CD4-positive, alpha-beta T cell (primary cell): ENCODE data around the gene UBA6. TPM values are rescaled to one million over a fixed set of nuclear protein-coding genes. Genes with fewer than 3 reads are reported as not detected.

Experiments
- ATAC-seq: fragments of 200-7000 bp; cut with Tn5 transposase; one replicate; pipeline ENCODE4 v1.10.0; 2022; ENCODE audit warnings: mild to moderate bottlenecking; ENCODE audit not compliant: poor library complexity
- CTCF ChIA-PET: fragments of 350-600 bp; sonication (Branson Sonifier 250); formaldehyde crosslinking; loops from one replicate; lab custom pipeline; 2021; ENCODE audit warnings: antibody characterized with exemption, inconsistent platforms; lab: Charles Lee
- POLR2A ChIA-PET: fragments of 350-600 bp; sonication (Branson Sonifier 250); formaldehyde crosslinking; loops from one replicate; lab custom pipeline; 2021; ENCODE audit warnings: antibody characterized with exemption, inconsistent platforms; lab: Charles Lee
- DNase-seq, 14 experiments: peaks; one replicate each; pipeline ENCODE4 v3.0.0-alpha.2; 2013 to 2020; ENCODE audit warnings: mixed read lengths in 2 of 14
- H3K27ac ChIP-seq, 2 donors: one replicate each; pipeline versions ENCODE4 v1.5.1 to v1.7.0; 2013; ENCODE audit warnings: low read length in 2 of 2, low read depth in 1 of 2, mild to moderate bottlenecking in 1 of 2
- H3K27me3 ChIP-seq, 2 experiments: 1 replicate in 1 of 2; 2 replicates in 1 of 2; pipeline versions ENCODE4 v1.6.1 to v1.7.0; 2013; ENCODE audit warnings: low read length in 2 of 2, control low read depth in 1 of 2, mild to moderate bottlenecking in 1 of 2, moderate library complexity in 1 of 2; ENCODE audit not compliant: insufficient read depth in 2 of 2, control insufficient read depth in 1 of 2
- H3K36me3 ChIP-seq: one replicate; pipeline ENCODE4 v1.6.1; 2013; ENCODE audit warnings: low read length, control low read depth; ENCODE audit not compliant: insufficient read depth
- H3K4me1 ChIP-seq: one replicate; pipeline ENCODE4 v1.6.1; 2013; ENCODE audit warnings: low read length, control low read depth; ENCODE audit not compliant: insufficient read depth
- H3K4me3 ChIP-seq: one replicate; pipeline ENCODE4 v1.5.1; 2013; ENCODE audit warnings: mild to moderate bottlenecking, low read length, moderate library complexity
- H3K9me3 ChIP-seq, 2 experiments: 1 replicate in 1 of 2; 2 replicates in 1 of 2; pipeline versions ENCODE4 v1.6.1 to v1.7.0; 2013; ENCODE audit warnings: low read length in 2 of 2, mild to moderate bottlenecking in 2 of 2, control low read depth in 1 of 2, moderate library complexity in 1 of 2; ENCODE audit not compliant: control insufficient read depth in 1 of 2, insufficient read depth in 1 of 2
- H3K27ac Mint-ChIP-seq: one replicate; pipeline ENCODE4 v1.8.0; 2020; ENCODE audit warnings: mixed read lengths
- H3K27me3 Mint-ChIP-seq: one replicate; pipeline ENCODE4 v1.8.0; 2021; ENCODE audit warnings: mixed read lengths
- H3K36me3 Mint-ChIP-seq: one replicate; pipeline ENCODE4 v1.8.0; 2021; ENCODE audit warnings: low read depth, mixed read lengths
- H3K4me1 Mint-ChIP-seq: one replicate; pipeline ENCODE4 v1.8.0; 2021; ENCODE audit warnings: low read depth, mixed read lengths
- H3K4me3 Mint-ChIP-seq: one replicate; pipeline ENCODE4 v1.8.0; 2020; ENCODE audit warnings: mild to moderate bottlenecking, mixed read lengths
- H3K9me3 Mint-ChIP-seq: one replicate; pipeline ENCODE4 v1.8.0; 2020; ENCODE audit warnings: mixed read lengths
- intact Hi-C, 2 experiments: fragments of 100-400 bp; cut with DNase I in 1 of 2; cut with micrococcal nuclease in 1 of 2; formaldehyde crosslinking; loops; one replicate each; pipeline versions ENCODE4 v1.15.1 to v1.9.0; 2023 to 2025; cut with DNase I, micrococcal nuclease
- total RNA-seq, 174 experiments: library from RNA in 2 of 174; stranded (reverse) in 2 of 174; gene quantifications; one replicate each; pipeline ENCODE4 v1.2.3 and lab custom pipeline; 2021 to 2026
- TF ChIP-seq, protein P1 (sequence below): fragments of 200-600 bp; IDR thresholded peaks from one replicate; pipeline ENCODE4 v1.8.0; 2022; ENCODE audit warnings: antibody characterized with exemption, mild to moderate bottlenecking

UBA6 gene
- total RNA-seq, 2 experiments from 2014 or later, result 33.4 to 45.5 TPM

DNA sequence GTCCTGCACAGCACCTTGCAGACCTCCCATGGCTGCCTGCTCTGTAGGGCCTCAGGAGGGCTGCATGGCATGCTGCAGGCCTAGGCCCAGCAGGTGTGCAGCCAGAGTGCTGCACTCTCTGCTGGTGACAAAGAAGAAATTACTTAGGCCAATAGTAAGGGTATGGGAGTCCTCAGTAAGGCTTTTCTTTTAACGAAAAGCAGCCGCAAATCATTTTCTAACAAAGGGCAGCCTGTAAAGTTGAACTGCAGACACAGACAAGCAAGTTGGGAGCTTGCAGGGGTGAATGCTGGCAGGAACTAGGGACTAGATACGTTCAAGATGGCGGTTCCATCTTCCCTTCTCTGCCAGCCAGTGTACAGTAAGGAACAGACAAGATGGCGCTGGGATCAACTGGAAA is 22.4 kb upstream of the UBA6 start:
- ATAC-seq, result no peak
- ChIA-PET CTCF (no interaction called here), POLR2A (no interaction called here)
- no peaks in the 10 kb centered on the region for H3K4me1 Mint-ChIP-seq
- Histone ChIP-seq H3K4me1 (no peaks in the 10 kb centered on the region), H3K4me3 (no peak overlapping the region), H3K9me3 (peaks cover 0 to 4% of the 10 kb centered on the region in 2 experiments), H3K36me3 (no peaks in the 10 kb centered on the region), H3K27ac (no peak overlapping the region), H3K27me3 (no peaks in the 10 kb centered on the region)
- no peak overlapping the region for H3K4me3 Mint-ChIP-seq
- TF ChIP-seq, protein P1, sequence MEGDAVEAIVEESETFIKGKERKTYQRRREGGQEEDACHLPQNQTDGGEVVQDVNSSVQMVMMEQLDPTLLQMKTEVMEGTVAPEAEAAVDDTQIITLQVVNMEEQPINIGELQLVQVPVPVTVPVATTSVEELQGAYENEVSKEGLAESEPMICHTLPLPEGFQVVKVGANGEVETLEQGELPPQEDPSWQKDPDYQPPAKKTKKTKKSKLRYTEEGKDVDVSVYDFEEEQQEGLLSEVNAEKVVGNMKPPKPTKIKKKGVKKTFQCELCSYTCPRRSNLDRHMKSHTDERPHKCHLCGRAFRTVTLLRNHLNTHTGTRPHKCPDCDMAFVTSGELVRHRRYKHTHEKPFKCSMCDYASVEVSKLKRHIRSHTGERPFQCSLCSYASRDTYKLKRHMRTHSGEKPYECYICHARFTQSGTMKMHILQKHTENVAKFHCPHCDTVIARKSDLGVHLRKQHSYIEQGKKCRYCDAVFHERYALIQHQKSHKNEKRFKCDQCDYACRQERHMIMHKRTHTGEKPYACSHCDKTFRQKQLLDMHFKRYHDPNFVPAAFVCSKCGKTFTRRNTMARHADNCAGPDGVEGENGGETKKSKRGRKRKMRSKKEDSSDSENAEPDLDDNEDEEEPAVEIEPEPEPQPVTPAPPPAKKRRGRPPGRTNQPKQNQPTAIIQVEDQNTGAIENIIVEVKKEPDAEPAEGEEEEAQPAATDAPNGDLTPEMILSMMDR, result no peak
- no peak for DNase-seq
- H3K27me3 Mint-ChIP-seq, result no peaks in the 10 kb centered on the region
- intact Hi-C loops, result no loop called here
- no peak overlapping the region for H3K27ac Mint-ChIP-seq
- peaks cover 19% of the 10 kb centered on the region for H3K36me3 Mint-ChIP-seq
- H3K9me3 Mint-ChIP-seq, result peaks cover 2% of the 10 kb centered on the region

DNA sequence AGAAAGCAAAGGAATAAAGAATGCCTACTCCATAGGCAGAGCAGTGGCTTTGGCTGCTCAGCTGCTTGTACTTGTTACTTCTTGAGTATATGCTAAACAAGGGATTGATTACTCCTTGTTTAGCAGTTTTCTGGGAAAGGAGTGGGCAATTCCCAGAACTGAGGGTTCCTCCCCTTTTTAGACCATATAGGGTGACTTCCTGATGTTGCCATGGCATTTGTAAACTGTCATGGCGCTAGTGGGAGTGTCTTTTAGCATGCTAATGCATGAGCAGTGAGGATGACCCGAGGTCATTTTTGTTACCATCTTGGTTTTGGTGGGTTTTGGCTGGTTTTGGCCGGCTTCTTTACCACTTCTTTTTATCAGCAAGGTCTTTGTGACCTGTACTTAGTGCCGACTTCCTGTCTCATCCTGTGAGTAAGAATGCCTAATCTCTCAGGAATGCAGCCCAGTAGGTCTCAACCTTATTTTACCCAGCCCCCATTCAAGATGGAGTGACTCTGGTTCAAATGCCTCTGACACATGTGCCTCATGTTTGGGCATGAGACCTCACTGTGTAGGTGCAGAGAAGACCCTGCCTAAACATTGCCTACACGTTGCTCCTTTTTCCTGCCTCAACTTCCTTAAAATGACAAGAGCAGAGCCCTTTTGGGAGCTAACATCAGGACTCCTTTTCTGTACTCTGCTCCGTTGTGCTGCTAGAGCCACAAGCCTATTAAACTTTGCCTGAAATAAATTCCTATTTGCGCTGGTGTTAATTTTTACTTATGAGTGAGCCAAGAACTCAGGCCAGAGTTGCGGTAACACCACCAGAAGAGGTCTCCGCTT is 21.0 kb upstream of the UBA6 start:
- no peak for DNase-seq
- Mint-ChIP-seq H3K9me3 (no peaks in the 10 kb centered on the region), H3K27me3 (no peaks in the 10 kb centered on the region), H3K4me3 (no peak overlapping the region), H3K36me3 (peaks cover 28% of the 10 kb centered on the region), H3K4me1 (no peaks in the 10 kb centered on the region), H3K27ac (no peak overlapping the region)
- H3K27me3 ChIP-seq, result no peaks in the 10 kb centered on the region
- H3K4me3 ChIP-seq, result no peak overlapping the region
- no peaks in the 10 kb centered on the region for H3K9me3 ChIP-seq
- no peak for ATAC-seq
- intact Hi-C loops, result no loop called here
- ChIA-PET POLR2A (interaction anchor here (0.6 kb wide), 1 partner anchor 151 kb away, joined by 3 read pairs; no protein-coding TSS in a partner anchor), CTCF (no interaction called here)
- peaks cover 6% of the 10 kb centered on the region for H3K36me3 ChIP-seq
- TF ChIP-seq, protein P1, result no peak
- no peaks in the 10 kb centered on the region for H3K4me1 ChIP-seq
- H3K27ac ChIP-seq, result no peak overlapping the region

DNA sequence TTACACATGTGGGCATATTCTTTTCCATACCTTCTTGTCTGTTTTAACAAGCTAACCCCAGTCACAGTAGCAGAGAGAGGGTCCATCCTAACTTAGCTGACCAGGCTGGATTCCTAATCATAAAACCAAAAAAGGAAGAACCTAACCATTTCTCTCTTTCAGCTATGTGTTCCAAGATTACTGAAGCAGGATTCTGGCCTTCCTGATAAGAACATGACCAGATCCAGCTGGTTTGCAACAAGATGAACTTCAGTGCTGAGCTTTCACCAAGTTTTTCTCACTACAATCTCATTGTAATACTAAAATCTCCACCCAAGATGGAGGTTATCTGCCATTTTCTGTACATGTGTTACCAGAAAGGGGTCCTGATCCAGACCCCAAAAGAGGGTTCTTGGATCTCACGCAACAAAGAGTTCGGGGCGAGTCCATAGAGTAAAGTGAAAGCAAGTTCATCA is 20.4 kb upstream of the UBA6 start:
- no peak overlapping the region for H3K27ac ChIP-seq
- peaks cover 28% of the 10 kb centered on the region for H3K36me3 Mint-ChIP-seq

More for the DNA sequence above, 20.4 kb upstream of the UBA6 start:
- Mint-ChIP-seq H3K27ac (no peak overlapping the region), H3K27me3 (no peaks in the 10 kb centered on the region), H3K4me3 (no peak overlapping the region), H3K9me3 (no peaks in the 10 kb centered on the region), H3K4me1 (no peaks in the 10 kb centered on the region)
- CTCF ChIA-PET, result interaction anchor here (1.2 kb wide), 1 partner anchor 10 kb away, joined by 3 read pairs; no protein-coding TSS in a partner anchor
- H3K36me3 ChIP-seq, result peaks cover 10% of the 10 kb centered on the region
- TF ChIP-seq, protein P1, result no peak
- POLR2A ChIA-PET, result interaction anchor here (0.6 kb wide), 1 partner anchor 150 kb away, joined by 3 read pairs; no protein-coding TSS in a partner anchor
- DNase-seq (no peak), ATAC-seq (no peak)
- no peaks in the 10 kb centered on the region for H3K4me1 ChIP-seq
- H3K9me3 ChIP-seq, result no peaks in the 10 kb centered on the region
- no peaks in the 10 kb centered on the region for H3K27me3 ChIP-seq
- no peak overlapping the region for H3K4me3 ChIP-seq
- intact Hi-C loops, result no loop called here
